Right ventricle myocardium superior (tissue), 1 donor: ENCODE data around the gene OSBPL2. TPM values are rescaled to one million over a fixed set of nuclear protein-coding genes. Genes with fewer than 3 reads are reported as not detected.

Source experiments
- ATAC-seq: fragments of 200-7000 bp; cut with Tn5 transposase; one replicate; pipeline ENCODE4 v1.9.1; 2020; ENCODE audit warnings: mild to moderate bottlenecking; ENCODE audit not compliant: poor library complexity
- DNase-seq: peaks from one replicate; pipeline ENCODE4 v3.0.0-alpha.2; 2020
- intact Hi-C: fragments of 100-400 bp; cut with DNase I; formaldehyde crosslinking; loops from one replicate; pipeline ENCODE4 v1.11.2; 2022
- total RNA-seq: library from RNA; stranded (reverse); fragmentation: NEBNext Ultra II Directional; extraction: Animal tissue kit (Norgen Biotek cat#: 25700); gene quantifications from one replicate; pipeline ENCODE4 v1.2.1, GENCODE V29; 2021
- donor health status: DM: no; HTN: yes; CAD: no; lungs with severe emphysema.

The OSBPL2 gene
- total RNA-seq, 1 donor from 2014 or later, result 52.3 TPM

- intact Hi-C loops, result no loop called here
- no peak for ATAC-seq
- DNase-seq, result no peak
These were observed 87.0 kb downstream of the OSBPL2 start for GRCh38 chr20:62325172-62325905.

- ATAC-seq (no peak), DNase-seq (no peak)
- intact Hi-C loops, result no loop called here
These were observed 88.2 kb downstream of the OSBPL2 start for GRCh38 chr20:62326559-62326958.

GRCh38 chr20:62326959-62327725 is 88.8 kb downstream of the OSBPL2 start:
- DNase-seq, result no peak
- intact Hi-C loops, result no loop called here

GRCh38 chr20:62327726-62328495 is 89.6 kb downstream of the OSBPL2 start:
- DNase-seq, result no peak

More at GRCh38 chr20:62326959-62327725, 88.8 kb downstream of the OSBPL2 start:
- no peak for ATAC-seq

GRCh38 chr20:62328684-62329388 is 90.5 kb downstream of the OSBPL2 start:
- ATAC-seq (no peak), DNase-seq (no peak)
- intact Hi-C loops, result no loop called here

More at GRCh38 chr20:62327726-62328495, 89.6 kb downstream of the OSBPL2 start:
- intact Hi-C loops, result no loop called here
- ATAC-seq, result no peak

GRCh38 chr20:62329389-62330377 is 91.4 kb downstream of the OSBPL2 start:
- ATAC-seq (no peak), DNase-seq (no peak)
- intact Hi-C loops, result no loop called here

GRCh38 chr20:62330576-62331317 is 92.4 kb downstream of the OSBPL2 start:
- DNase-seq, result no peak
- intact Hi-C loops, result no loop called here
- ATAC-seq, result no peak

- DNase-seq (peak; percentile 62), ATAC-seq (peak; percentile 80)
- intact Hi-C loops, result no loop called here
These were observed 93.0 kb downstream of the OSBPL2 start for GRCh38 chr20:62331347-62331746.

- DNase-seq, result no peak
- intact Hi-C loops, result no loop called here
- no peak for ATAC-seq
These were observed 94.1 kb downstream of the OSBPL2 start for GRCh38 chr20:62332421-62332820.

- intact Hi-C loops, result no loop called here
- DNase-seq (no peak), ATAC-seq (no peak)
These were observed 94.9 kb downstream of the OSBPL2 start for GRCh38 chr20:62332989-62333819.

- intact Hi-C loops, result no loop called here
- ATAC-seq (no peak), DNase-seq (no peak)
These were observed 95.7 kb downstream of the OSBPL2 start for GRCh38 chr20:62333820-62334595.

GRCh38 chr20:62334881-62335280 is 96.6 kb downstream of the OSBPL2 start:
- no peak for DNase-seq
- intact Hi-C loops, result no loop called here
- no peak for ATAC-seq

- ATAC-seq (no peak), DNase-seq (no peak)
- intact Hi-C loops, result no loop called here
These were observed 97.2 kb downstream of the OSBPL2 start for GRCh38 chr20:62335532-62335931.

GRCh38 chr20:62336329-62336728 is 98.0 kb downstream of the OSBPL2 start:
- no peak for ATAC-seq
- intact Hi-C loops, result no loop called here
- no peak for DNase-seq

- no peak for DNase-seq
- ATAC-seq, result no peak
- intact Hi-C loops, result no loop called here
These were observed 98.6 kb downstream of the OSBPL2 start for GRCh38 chr20:62336775-62337557.
